ENCODE results near the gene DUXB.

DUXB gene

GRCh38 chr16:75658175-75658574 lies 43.1 kb downstream of the DUXB start:
- DNase-seq = no peak

GRCh38 chr16:75653922-75654321 lies 47.3 kb downstream of the DUXB start:
- DNase-seq = no peak

GRCh38 chr16:75648265-75649076 lies 52.8 kb downstream of the DUXB start:
- peak; percentile 90 for DNase-seq

- peak; percentile 95 for DNase-seq
Observed at GRCh38 chr16:75647492-75648264, 53.6 kb downstream of the DUXB start, which contains the start of the genes KARS1 and TERF2IP. Gene KARS1, minus strand, starts transcription at chr16:75647665. Its CDS starts 26 bp downstream, at chr16:75647639. Gene TERF2IP, plus strand, starts transcription at chr16:75647773. Its CDS starts 110 bp downstream, at chr16:75647883.

- DNase-seq = no peak
Observed at GRCh38 chr16:75647112-75647491, 54.2 kb downstream of the DUXB start.

GRCh38 chr16:75644240-75645012 lies 56.8 kb downstream of the DUXB start:
- DNase-seq = no peak

Measured in CD4-positive, alpha-beta T cell treated with Interleukin-17A for 4 hours (primary cell).